ENCODE measurements around the gene NFIA. TPM values are rescaled to one million over a fixed set of nuclear protein-coding genes. Genes with fewer than 3 reads are reported as not detected.

Gene NFIA
- total and polyA plus RNA-seq, 10 of the 15 experiments (the other 5 are each of a cell fraction or from before 2014, with no cell fraction given) = 0.10 to 0.16 TPM; not detected in 8

DNA sequence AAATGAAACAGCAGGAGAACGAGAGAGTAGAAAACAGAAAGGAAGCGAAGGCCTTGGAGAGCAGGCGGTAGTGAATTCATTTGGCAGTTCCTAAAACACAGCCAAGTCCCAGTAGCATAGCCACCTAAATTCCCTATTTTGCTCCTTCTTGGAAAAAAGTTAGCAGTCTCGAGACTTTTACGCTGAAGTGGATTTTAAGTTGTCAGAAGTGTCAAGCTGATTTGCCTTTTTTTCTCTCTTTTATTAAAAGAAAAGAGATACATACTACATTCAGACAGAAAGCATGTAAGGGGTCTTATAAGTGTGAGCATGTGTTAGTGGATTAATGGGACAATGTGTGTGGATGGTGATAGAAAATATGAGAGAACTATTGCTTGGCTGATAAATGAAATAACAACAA is 19.2 kb downstream of the NFIA start:
- Histone ChIP-seq H2AFZ (ENCODE audit: control insufficient read depth, low read depth, low read length) (no peak overlapping the region), H3K4me3 (no peak overlapping the region), H3K27me3 (replicated peaks in 1 of 2; ENCODE audit: control insufficient read depth in 2 of 2, insufficient read depth in 2 of 2, low read length in 1 of 2) (no peaks in the 10 kb centered on the region), H3K9me3 (replicated peaks; ENCODE audit: control insufficient read depth, insufficient read depth, low read length) (no peaks in the 10 kb centered on the region), H3K4me2 (ENCODE audit: control insufficient read depth, insufficient read depth) (no peak overlapping the region), H3K27ac (ENCODE audit: control insufficient read depth, insufficient read depth) (no peak overlapping the region), H4K20me1 (ENCODE audit: control insufficient read depth, insufficient read depth) (no peaks in the 10 kb centered on the region), H3K4me1 (ENCODE audit: control insufficient read depth, insufficient read depth, low read length) (no peaks in the 10 kb centered on the region), H3K79me2 (ENCODE audit: control insufficient read depth, insufficient read depth, low read length) (no peaks in the 10 kb centered on the region), H3K9ac (ENCODE audit: control insufficient read depth, insufficient read depth, low read length) (no peak overlapping the region), H3K36me3 (ENCODE audit: control insufficient read depth in 2 of 2, insufficient read depth in 2 of 2, low read length in 1 of 2) (no peaks in the 10 kb centered on the region)
- WGBS (ENCODE audit: insufficient coverage, insufficient replicate concordance, low lambda C conversion rate, missing lambda C conversion rate) = 59% methylated on average over 5 of the region's 5 CpGs
- in situ Hi-C loops (cut with MboI) (no loop called here), intact Hi-C loops (cut with micrococcal nuclease; ENCODE audit: unreplicated experiment) (no loop called here)
- DNase-seq (ENCODE audit: low read depth, low spot score) (no peak), FAIRE-seq (no peak), ATAC-seq (no peak)
- CTCF ChIA-PET = no interaction called here
- POLR2A ChIA-PET = no interaction called here
- SMC1A ChIA-PET (ENCODE audit: uncharacterized antibody, unreplicated experiment) = interaction anchor here (1.8 kb wide), 1 partner anchor 9 kb away, joined by 5 read pairs; no protein-coding TSS in a partner anchor
- RAD21 ChIA-PET (ENCODE audit: unreplicated experiment) = no interaction called here
- BruUV-seq (replicated peaks) = no TSS peak
- TF ChIP-seq, protein P1, sequence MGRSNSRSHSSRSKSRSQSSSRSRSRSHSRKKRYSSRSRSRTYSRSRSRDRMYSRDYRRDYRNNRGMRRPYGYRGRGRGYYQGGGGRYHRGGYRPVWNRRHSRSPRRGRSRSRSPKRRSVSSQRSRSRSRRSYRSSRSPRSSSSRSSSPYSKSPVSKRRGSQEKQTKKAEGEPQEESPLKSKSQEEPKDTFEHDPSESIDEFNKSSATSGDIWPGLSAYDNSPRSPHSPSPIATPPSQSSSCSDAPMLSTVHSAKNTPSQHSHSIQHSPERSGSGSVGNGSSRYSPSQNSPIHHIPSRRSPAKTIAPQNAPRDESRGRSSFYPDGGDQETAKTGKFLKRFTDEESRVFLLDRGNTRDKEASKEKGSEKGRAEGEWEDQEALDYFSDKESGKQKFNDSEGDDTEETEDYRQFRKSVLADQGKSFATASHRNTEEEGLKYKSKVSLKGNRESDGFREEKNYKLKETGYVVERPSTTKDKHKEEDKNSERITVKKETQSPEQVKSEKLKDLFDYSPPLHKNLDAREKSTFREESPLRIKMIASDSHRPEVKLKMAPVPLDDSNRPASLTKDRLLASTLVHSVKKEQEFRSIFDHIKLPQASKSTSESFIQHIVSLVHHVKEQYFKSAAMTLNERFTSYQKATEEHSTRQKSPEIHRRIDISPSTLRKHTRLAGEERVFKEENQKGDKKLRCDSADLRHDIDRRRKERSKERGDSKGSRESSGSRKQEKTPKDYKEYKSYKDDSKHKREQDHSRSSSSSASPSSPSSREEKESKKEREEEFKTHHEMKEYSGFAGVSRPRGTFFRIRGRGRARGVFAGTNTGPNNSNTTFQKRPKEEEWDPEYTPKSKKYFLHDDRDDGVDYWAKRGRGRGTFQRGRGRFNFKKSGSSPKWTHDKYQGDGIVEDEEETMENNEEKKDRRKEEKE (IDR thresholded peaks at IDR 0.05) = no peak
- no peak for TF ChIP-seq POLR2A (IDR thresholded peaks at IDR 0.05; ENCODE audit: low read depth, low read length)
- TF ChIP-seq, protein P2, sequence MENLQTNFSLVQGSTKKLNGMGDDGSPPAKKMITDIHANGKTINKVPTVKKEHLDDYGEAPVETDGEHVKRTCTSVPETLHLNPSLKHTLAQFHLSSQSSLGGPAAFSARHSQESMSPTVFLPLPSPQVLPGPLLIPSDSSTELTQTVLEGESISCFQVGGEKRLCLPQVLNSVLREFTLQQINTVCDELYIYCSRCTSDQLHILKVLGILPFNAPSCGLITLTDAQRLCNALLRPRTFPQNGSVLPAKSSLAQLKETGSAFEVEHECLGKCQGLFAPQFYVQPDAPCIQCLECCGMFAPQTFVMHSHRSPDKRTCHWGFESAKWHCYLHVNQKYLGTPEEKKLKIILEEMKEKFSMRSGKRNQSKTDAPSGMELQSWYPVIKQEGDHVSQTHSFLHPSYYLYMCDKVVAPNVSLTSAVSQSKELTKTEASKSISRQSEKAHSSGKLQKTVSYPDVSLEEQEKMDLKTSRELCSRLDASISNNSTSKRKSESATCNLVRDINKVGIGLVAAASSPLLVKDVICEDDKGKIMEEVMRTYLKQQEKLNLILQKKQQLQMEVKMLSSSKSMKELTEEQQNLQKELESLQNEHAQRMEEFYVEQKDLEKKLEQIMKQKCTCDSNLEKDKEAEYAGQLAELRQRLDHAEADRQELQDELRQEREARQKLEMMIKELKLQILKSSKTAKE (IDR thresholded peaks at IDR 0.05; ENCODE audit: low read depth, poor library complexity, severe bottlenecking) = no peak
- TF ChIP-seq HCFC1 (IDR thresholded peaks at IDR 0.05; ENCODE audit: low read length) = no peak

Measured in GM12878 (cell line).